PC-3 (cell line): ENCODE results near the gene ENPP3.

Experiments used
- CTCF ChIP-seq: fragments of 300-600 bp; sonication (generic); conservative IDR thresholded peaks from 2 replicates; pipeline ENCODE4 v1.5.1; 2017; ENCODE audit warnings: antibody characterized with exemption, low read depth, mild to moderate bottlenecking, low read length
- EZH2 ChIP-seq: fragments of 300-600 bp; sonication (generic); IDR thresholded peaks from one replicate; pipeline ENCODE4 v1.6.1; 2017; ENCODE audit warnings: antibody characterized with exemption, mild to moderate bottlenecking, low read length; ENCODE audit not compliant: unreplicated experiment

GRCh38 chr6:131644921-131645320 is 7.8 kb downstream of the ENPP3 start:
- TF ChIP-seq CTCF (no peak), EZH2 (no peak)
